Activated T-helper 2 cell treated with anti-CD3 and anti-CD28 coated beads, Interferon-gamma antibody, Interleukin-2, Interleukin-4, amounts not matched to agents 10 μg/mL and 5 μg/mL and 100 μg/mL, durations not matched to agents 14 hours and 24 hours and 36 hours (primary cell): ENCODE data around the gene GPR161. TPM values are rescaled to one million over a fixed set of nuclear protein-coding genes. Genes with fewer than 3 reads are reported as not detected.

Experiments used
- DNase-seq: peaks from one replicate; pipeline ENCODE4 v3.0.0; 2021; ENCODE audit warnings: low spot score
- H3K27ac Mint-ChIP-seq: one replicate; pipeline ENCODE4 v1.8.0; 2021; ENCODE audit warnings: mixed read lengths
- H3K27me3 Mint-ChIP-seq: one replicate; pipeline ENCODE4 v1.8.0; 2021; ENCODE audit warnings: low read depth, mixed read lengths
- H3K36me3 Mint-ChIP-seq: one replicate; pipeline ENCODE4 v1.8.0; 2021; ENCODE audit warnings: low read depth, mixed read lengths
- H3K4me1 Mint-ChIP-seq: one replicate; pipeline ENCODE4 v1.8.0; 2021; ENCODE audit warnings: low read depth, mixed read lengths
- H3K4me3 Mint-ChIP-seq: one replicate; pipeline ENCODE4 v1.8.0; 2021; ENCODE audit warnings: low read depth, mild to moderate bottlenecking, moderate library complexity, mixed read lengths
- H3K9me3 Mint-ChIP-seq: one replicate; pipeline ENCODE4 v1.8.0; 2021; ENCODE audit warnings: mixed read lengths
- intact Hi-C: fragments of 100-400 bp; cut with micrococcal nuclease; formaldehyde crosslinking; loops from one replicate; pipeline ENCODE4 v1.15.1; 2023
- total RNA-seq: library from RNA; stranded (reverse); gene quantifications from 2 replicates; pipeline ENCODE4 v1.2.3, GENCODE V29; 2022

The GPR161 gene
- total RNA-seq, 1 donor from 2014 or later: 1.3 TPM

GRCh38 chr1:168098534-168099320 lies 38.0 kb downstream of the GPR161 start:
- no peaks in the 10 kb centered on the region for H3K4me1 Mint-ChIP-seq

GRCh38 chr1:168097921-168098528 lies 38.7 kb downstream of the GPR161 start:
- Mint-ChIP-seq H3K4me3 (no peak overlapping the region), H3K9me3 (no peaks in the 10 kb centered on the region), H3K4me1 (no peaks in the 10 kb centered on the region), H3K27me3 (peaks cover 6% of the 10 kb centered on the region), H3K27ac (no peak overlapping the region), H3K36me3 (no peaks in the 10 kb centered on the region)
- no peak for DNase-seq
- intact Hi-C loops: no loop called here

More at GRCh38 chr1:168098534-168099320, 38.0 kb downstream of the GPR161 start:
- intact Hi-C loops: no loop called here
- Mint-ChIP-seq H3K4me3 (no peak overlapping the region), H3K27me3 (peaks cover 6% of the 10 kb centered on the region), H3K27ac (no peak overlapping the region), H3K36me3 (no peaks in the 10 kb centered on the region), H3K9me3 (no peaks in the 10 kb centered on the region)
- DNase-seq: no peak

- H3K27ac Mint-ChIP-seq: no peak overlapping the region
- DNase-seq: no peak
- no peaks in the 10 kb centered on the region for H3K9me3 Mint-ChIP-seq
- intact Hi-C loops: no loop called here
- no peak overlapping the region for H3K4me3 Mint-ChIP-seq
- peaks cover 6% of the 10 kb centered on the region for H3K27me3 Mint-ChIP-seq
- H3K36me3 Mint-ChIP-seq: no peaks in the 10 kb centered on the region
- no peaks in the 10 kb centered on the region for H3K4me1 Mint-ChIP-seq
These were observed 40.2 kb downstream of the GPR161 start for GRCh38 chr1:168096296-168097165.

- no peaks in the 10 kb centered on the region for H3K4me1 Mint-ChIP-seq
- no peaks in the 10 kb centered on the region for H3K9me3 Mint-ChIP-seq
- H3K4me3 Mint-ChIP-seq: no peak overlapping the region
- no peak overlapping the region for H3K27ac Mint-ChIP-seq
- H3K27me3 Mint-ChIP-seq: peaks cover 8% of the 10 kb centered on the region
- no peaks in the 10 kb centered on the region for H3K36me3 Mint-ChIP-seq
- intact Hi-C loops: no loop called here
- no peak for DNase-seq
These were observed 41.3 kb downstream of the GPR161 start for GRCh38 chr1:168095476-168095875.

DNA sequence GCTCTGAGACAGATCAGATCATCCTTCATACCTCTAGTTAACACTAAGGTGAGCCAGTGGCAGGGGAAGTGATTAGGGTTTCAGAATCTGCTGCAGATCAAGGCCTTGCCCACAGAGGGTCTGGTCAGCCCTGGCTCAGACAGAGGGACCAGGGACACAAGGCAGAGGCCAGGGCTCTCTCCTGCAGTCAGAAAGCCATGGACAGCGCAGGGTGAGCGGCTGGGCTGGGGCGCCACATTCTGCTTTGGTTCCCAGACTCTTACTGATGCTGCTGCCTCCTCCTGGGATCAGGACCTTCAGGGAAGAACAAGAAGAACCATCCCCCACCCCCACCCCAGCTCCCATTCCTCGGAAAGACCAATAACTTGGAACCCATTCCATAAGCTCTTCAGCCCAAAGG lies 43.1 kb downstream of the GPR161 start:
- intact Hi-C loops: no loop called here

GRCh38 chr1:168092566-168093355 lies 44.0 kb downstream of the GPR161 start:
- Mint-ChIP-seq H3K4me1 (no peaks in the 10 kb centered on the region), H3K9me3 (no peaks in the 10 kb centered on the region), H3K36me3 (no peaks in the 10 kb centered on the region), H3K4me3 (no peak overlapping the region), H3K27me3 (peaks cover 8% of the 10 kb centered on the region), H3K27ac (no peak overlapping the region)
- intact Hi-C loops: no loop called here
- no peak for DNase-seq

More for the DNA sequence above, 43.1 kb downstream of the GPR161 start:
- Mint-ChIP-seq H3K4me3 (no peak overlapping the region), H3K4me1 (no peaks in the 10 kb centered on the region), H3K9me3 (no peaks in the 10 kb centered on the region), H3K27ac (no peak overlapping the region), H3K27me3 (peaks cover 8% of the 10 kb centered on the region), H3K36me3 (no peaks in the 10 kb centered on the region)
- no peak for DNase-seq

DNA sequence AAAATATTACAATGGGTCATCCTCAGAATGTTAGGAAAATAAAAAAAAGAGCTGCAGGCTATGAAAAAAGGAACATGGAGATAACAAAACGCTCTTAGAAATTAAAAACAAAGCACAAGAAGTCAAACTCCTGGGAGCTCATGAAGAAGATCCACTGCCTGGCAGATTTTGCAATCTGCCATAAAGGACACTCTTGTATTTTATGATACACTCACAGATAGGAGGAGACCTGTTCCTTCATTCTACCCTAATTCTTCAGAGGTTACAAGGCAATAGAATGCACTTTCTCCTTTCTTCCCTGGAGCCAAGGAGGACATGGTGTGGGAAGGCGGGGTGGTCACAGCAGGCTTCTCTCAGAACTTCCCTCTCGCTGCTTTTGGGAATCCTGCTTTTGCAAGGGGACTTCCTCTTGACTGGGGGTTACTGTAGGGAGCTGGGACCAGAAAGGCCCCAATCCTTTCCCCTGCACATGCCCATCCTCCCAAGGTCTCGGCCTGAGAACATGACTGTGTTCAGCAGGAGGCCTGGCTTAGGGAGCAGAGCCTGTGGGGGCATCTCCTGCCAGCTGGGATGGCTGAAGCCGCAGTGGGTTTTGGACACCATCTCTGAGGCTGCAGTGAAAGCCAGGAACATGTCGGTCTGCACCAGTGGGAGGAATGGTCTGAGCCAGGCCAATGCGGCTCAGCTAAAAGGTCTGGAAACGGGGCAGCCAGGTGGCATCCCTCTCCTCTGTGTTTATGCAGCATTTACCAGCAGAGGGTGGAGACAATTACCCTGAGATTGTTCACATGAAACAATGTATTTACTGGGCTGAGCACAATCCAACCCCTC lies 44.8 kb downstream of the GPR161 start:
- Mint-ChIP-seq H3K4me3 (no peak overlapping the region), H3K9me3 (no peaks in the 10 kb centered on the region), H3K36me3 (no peaks in the 10 kb centered on the region), H3K27ac (no peak overlapping the region), H3K27me3 (peaks cover 8% of the 10 kb centered on the region), H3K4me1 (no peaks in the 10 kb centered on the region)
- intact Hi-C loops: no loop called here
- no peak for DNase-seq

GRCh38 chr1:168091063-168091462 lies 45.7 kb downstream of the GPR161 start:
- Mint-ChIP-seq H3K4me1 (no peaks in the 10 kb centered on the region), H3K27ac (no peak overlapping the region), H3K27me3 (peaks cover 9% of the 10 kb centered on the region), H3K4me3 (no peak overlapping the region), H3K9me3 (no peaks in the 10 kb centered on the region), H3K36me3 (no peaks in the 10 kb centered on the region)
- intact Hi-C loops: no loop called here
- no peak for DNase-seq

DNA sequence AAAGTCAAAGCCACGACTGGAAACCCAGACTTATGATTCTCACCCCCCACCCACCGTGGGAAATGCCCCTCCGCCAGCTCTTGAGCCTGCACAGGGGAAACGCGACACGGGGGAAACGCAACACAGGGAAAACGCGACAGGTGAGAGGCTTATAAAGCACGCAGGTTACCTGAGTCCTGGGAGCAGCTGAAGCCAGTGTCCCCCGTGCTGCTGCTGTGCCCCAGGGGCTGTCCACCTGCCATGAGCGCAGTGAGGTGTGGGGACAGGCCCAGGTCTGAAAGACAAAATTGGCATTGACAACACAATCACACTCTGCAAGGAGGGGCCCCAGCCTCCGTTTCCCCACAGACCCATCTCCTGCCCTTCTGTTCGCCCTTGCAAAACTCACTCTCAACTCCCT lies 46.3 kb downstream of the GPR161 start:
- no peaks in the 10 kb centered on the region for H3K4me1 Mint-ChIP-seq
- peaks cover 10% of the 10 kb centered on the region for H3K27me3 Mint-ChIP-seq
- no peak overlapping the region for H3K4me3 Mint-ChIP-seq
- no peaks in the 10 kb centered on the region for H3K9me3 Mint-ChIP-seq
- DNase-seq: no peak
- no peaks in the 10 kb centered on the region for H3K36me3 Mint-ChIP-seq
- no peak overlapping the region for H3K27ac Mint-ChIP-seq
- intact Hi-C loops: no loop called here

DNA sequence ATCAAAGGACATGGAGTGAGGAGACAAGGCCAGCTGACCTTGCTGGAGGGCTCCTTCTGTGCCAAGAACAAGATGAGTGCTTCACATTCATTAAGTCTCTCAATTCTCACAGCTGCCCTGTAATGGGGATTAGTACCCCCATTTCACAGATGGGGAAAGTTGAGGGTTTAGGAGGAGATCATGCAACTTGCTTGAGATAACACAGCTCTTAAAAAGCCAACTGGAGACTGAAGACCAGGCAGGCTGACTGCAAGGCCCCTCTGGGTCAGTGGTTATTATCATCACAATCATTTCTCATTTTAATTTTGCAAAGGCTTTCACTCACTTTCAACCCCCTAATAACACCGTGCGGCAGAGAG lies 46.8 kb downstream of the GPR161 start:
- Mint-ChIP-seq H3K4me3 (no peak overlapping the region), H3K27me3 (peaks cover 8% of the 10 kb centered on the region), H3K36me3 (no peaks in the 10 kb centered on the region), H3K9me3 (no peaks in the 10 kb centered on the region), H3K27ac (no peak overlapping the region), H3K4me1 (no peaks in the 10 kb centered on the region)
- no peak for DNase-seq
- intact Hi-C loops: loop anchor here (5.0 kb wide), 1 partner anchor 47 kb away; the partner anchor contains the start of gene GPR161

GRCh38 chr1:168089326-168089978 lies 47.3 kb downstream of the GPR161 start:
- H3K4me1 Mint-ChIP-seq: no peaks in the 10 kb centered on the region
- H3K4me3 Mint-ChIP-seq: no peak overlapping the region
- no peaks in the 10 kb centered on the region for H3K36me3 Mint-ChIP-seq
- H3K27ac Mint-ChIP-seq: no peak overlapping the region
- no peaks in the 10 kb centered on the region for H3K9me3 Mint-ChIP-seq
- peaks cover 5% of the 10 kb centered on the region for H3K27me3 Mint-ChIP-seq
- DNase-seq: no peak
- intact Hi-C loops: loop anchor here (5.0 kb wide), 1 partner anchor 48 kb away; the partner anchor contains the start of gene GPR161
